Kidney glomerular epithelial cell (primary cell): ENCODE results near the gene MAP2K7.

Source experiments
- DNase-seq: peaks from one replicate; lab custom pipeline; 2025; lab: John Stamatoyannopoulos, UW

The MAP2K7 gene

DNA sequence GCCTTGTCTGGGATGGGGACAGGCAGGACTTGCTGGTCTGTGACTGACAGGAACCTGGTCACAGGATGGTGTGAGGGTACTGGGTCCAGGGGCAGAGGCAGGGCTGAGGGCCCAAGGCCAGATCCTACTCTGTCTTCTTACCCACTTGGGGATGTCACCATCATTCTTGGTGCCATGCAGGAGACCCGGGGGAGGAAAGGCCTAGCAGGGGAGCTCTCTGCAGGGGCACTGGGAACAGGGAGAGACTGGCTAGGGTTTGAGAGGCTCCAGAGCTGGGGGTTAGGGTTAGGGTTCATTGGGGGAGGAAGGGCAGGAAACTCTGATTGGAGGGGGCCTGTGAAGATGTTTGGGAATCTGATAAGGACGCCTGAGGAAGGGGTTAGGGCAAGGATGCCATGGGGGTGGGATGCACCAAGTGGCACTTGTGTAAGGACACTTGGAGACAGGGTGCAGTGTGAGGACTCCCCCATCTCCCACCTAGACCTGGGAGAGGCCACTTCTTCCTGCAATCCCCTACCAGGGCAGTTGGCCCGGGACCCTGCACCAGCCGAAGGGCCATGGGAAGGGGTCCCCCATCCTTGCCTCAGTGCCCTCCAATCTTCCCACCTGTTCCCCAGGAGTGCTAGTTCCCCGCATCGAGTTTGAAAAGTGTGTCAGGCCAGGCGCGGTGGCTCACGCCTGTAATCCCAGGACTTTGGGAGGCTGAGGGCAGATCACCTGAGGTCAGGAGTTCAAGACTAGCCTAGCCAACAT is 36.4 kb upstream of the MAP2K7 start:
- DNase-seq, result no peak

DNA sequence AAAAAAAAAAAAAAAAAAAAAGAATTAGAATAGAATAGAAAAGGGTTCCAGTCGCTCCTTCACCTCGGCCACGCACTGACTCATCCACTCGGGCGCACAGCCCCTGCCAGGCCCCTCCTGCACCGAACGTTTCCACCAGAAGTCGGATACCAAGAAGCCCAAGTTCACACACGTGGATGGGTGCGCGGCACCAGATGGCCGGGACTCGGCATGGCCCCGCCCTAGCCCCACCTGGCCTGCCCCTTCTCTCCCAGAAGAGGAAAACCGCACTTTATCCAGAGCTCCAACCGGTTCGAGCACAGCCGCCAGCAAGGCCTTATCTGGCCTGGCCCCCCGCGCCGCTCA is 35.4 kb upstream of the MAP2K7 start:
- DNase-seq, result no peak

DNA sequence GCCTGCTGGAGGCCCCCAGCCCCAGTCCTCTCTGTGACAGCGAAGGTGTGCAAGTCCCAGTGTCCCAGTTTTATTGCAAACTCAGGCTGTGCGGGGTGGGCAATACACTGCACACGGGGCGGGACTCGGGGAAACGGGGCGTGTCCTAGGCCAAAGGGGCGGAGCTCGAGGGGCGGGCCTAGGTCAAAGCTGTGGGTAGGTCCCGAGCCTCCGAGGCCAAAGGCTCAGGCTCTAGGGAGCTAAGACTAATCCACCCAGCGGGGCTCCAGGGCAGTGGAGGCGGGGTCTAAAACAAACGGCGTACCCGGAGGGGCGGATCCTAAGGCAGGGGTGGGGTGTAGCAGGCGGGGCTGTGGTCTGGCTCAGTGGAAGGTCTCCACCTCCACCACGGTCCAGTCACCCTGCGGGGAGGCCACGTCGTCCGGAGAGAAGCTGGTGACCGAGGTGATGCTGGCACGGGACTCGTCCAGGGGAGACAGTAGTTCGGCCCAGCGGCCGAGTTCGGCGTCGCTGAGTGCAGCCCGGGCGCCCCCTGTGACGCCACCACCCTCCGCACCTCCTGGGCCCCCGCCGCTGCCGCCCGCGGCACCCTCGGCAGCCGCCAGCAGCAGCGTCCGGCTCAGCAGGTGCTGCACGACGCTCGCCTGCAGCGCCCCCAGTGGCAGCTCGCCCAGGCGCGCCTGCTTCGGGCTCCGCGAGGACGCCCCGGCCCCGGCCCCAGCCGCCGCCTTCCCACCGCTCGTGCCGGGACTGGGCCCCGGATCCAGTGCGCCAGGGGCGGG is 34.8 kb upstream of the MAP2K7 start:
- DNase-seq, result peak; percentile 34

DNA sequence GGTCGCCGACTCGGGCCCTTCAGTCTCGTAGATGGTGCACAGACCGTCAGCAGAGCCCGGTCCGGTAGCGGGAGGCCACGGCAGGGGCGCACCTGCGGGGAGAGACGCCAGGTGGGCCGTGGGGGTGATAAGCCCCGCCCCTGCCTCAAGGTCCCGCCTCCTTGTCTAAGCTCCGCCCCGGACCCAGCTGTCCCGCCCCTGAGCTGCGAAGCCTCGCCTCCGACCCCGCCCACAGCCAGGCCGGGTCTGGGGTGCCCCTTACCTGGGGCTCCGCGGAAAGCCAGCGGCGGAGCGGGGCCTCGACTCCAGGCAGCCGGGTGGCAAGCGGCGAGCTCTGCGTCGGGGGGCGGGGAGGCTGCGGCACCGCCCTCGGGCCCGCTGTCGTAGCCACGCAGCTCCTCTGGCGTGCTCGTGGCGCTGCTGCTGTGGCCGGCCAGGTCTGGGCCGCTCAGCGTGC is 34.2 kb upstream of the MAP2K7 start:
- no peak for DNase-seq

DNA sequence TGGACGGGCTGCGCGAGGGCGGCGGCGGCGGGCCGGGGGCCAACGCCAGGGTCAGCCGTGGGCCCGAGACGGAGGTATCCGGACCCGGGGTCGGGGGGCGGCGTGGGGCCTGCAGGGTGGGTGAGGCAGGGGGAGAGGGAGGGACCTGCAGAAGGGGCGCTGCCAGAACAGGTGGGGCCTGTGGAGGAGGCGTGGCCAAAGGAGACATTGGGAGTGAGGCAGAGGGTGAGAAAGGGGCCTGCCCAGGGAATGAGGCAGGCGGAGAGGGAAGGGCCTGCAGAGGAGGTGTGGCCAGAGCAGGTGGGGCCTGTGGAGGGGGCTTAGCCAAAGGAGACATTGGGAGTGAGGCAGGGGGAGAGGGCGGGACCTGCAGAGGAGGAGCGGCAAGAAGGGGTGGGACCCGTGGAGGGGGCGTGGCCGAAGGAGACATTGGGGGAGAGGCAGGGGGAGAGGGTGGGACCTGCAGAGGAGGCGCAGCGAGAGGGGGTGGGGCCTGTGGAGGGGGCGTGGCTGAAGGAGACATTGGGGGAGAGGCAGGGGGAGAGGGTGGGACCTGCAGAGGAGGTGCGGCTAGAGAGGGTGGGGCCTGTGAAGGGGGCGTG is 33.7 kb upstream of the MAP2K7 start:
- DNase-seq, result no peak

DNA sequence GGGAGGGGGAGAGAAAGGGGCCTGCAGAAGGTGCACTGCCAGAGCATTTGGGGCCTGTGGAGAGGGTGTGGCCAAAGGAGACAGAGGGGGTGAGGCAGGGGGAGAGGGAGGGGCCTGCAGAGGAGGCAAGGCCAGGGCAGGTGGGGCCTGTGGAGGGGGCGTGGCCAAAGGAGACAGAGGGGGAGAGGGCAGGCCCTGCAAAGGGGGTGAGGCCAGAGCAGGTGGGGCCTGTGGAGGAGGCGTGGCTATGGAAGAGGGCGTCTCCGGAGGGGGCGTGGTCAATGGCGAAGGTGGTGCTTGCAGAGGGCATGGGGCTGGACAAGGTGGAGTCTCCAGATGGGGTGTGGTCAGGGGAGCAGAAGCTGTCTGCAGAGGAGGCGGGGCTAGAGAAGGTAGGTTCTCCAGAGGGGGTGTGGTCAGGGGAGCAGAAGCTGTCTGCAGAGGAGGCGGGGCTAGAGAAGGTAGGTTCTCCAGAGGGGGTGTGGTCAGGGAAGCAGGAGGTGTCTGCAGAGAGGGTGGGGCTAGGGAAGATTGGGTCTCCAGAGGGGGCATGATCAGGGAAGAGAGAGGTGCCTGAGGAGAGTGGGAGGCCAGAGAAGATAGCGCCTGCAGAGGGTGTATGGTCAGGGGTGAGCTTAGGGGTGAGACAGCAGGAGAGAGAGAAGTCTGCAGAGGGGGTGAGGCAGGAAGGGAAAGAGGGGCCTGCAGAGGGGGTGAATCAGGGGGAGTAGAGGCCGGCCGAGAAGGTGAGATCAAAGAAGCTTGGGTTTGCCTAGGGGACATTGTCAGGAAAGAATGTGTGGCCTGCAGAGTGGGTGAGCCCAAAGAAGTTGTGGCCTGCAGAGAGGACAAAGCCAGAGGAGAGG is 32.9 kb upstream of the MAP2K7 start:
- DNase-seq, result no peak

DNA sequence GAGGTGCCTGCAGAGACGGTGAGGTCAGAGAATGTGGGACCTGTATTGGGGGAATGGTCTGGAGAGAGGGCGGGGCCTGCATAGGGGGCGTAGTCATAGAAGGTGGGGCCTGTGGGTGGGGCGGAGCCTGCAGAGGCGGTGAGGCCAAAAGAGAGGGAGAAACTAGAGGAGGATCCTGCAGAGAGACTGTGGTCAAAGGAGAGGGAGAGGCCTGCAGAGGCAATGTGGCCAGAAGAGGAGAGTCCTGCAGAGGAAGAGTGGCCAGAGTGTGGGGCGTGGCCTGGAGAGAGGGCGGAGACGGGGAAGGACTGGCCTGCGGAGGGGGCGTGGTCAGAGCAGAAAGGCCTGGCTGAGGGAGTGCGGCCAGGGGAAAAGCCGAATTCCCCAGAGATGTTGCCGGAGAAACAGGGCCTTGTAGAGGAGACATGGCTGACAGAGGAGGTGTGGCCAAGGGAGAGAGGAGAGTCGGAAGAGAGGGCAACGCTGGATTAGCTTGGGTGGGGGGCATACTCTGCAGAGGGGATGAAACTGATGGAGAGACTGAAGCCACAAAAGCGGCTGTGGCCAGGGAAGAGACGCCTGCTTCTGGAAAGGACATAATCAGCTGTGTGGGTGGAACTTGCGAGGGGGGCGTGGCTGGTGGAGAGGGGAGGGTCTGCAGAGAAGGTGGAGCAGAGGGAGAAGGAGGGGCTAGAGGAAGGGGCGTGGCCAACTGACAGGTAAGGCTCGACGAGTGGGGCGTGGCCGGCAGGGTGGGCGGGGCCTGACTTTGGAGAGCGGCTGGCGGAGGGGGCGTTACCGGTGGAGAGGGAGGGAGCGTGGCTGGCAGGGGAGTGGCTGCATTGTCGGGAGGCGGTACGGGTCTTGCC is 32.0 kb upstream of the MAP2K7 start:
- peak; percentile 69 for DNase-seq

DNA sequence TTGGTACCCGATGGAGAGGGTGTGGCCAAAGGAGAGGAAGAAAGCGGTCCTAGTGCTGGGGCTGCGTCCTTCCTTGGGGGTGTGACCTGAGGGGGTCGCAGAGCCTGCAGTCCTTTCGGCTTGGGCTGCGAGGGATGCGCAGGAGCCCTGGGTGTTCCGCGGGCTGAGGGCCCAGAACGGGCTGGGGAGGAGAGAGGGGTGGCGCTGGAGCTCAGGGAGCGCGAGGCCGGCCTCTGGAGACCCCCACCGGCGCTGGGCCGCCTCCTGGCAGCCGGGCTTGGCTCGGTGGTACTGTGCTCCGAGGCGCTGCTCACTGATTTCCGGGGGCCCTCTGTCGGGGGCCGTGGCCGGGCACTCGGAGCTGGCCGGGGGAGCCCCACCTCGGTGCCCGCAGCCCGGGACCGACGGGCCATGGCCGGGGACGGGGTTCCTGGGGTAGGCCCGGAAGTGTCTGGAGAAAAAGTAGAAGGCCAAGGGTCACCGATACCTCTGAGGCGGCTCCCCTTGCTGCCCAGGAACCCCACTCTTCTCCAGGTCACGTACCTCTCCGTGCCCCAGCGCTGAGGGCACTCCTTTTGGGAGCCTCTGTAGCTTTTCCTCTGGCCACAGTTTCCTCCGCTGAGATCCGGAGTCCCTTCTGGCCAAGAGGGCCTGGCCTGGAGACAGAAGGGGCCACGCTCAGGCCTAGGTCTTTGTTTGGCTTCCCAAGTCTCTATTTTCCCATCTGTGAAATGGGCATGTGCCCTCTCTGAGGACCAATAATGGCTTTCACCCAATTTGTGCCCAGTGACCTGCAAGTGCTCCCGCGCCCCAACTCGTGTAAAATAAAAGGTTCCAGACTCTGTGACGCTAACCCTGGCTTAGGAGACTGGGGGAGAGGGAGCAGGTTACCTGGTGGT is 31.1 kb upstream of the MAP2K7 start:
- no peak for DNase-seq

DNA sequence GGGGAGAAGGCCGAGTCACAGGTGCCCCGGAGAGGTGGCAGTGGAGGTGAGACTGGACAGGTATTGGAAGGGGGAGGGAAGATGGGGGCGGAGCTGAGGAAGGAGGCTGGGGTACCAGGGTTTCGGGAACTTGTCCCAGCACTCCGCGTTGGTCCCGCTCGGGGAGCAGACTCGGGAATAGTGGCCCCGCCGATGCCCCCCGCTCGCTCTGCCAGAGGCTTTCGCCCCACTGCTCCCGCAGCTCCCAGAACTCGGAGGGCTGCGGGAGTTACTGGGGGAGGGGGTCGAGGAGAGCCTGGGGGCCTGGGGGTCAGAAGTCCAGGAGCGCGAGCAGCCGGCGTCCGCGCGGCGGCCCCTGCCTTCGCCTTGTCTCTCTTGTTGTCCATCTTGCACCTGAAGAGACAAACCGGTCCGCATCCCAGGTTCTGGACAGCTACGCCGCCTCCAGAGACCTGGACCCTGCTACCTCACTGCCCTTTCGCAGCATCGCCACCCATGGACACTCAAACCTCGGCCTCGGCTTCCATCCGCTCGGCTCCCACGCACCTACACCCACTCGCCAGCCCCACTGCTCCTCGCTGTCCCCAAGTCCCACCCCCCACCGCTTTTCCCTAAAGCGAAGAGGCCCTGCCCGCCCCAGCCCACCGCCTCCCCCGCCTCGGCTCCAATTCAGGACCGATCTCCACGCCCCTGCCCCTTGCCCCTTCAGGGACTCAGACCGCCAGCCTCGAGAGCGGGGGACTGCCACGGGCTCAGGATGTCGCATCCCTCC is 30.2 kb upstream of the MAP2K7 start:
- no peak for DNase-seq

DNA sequence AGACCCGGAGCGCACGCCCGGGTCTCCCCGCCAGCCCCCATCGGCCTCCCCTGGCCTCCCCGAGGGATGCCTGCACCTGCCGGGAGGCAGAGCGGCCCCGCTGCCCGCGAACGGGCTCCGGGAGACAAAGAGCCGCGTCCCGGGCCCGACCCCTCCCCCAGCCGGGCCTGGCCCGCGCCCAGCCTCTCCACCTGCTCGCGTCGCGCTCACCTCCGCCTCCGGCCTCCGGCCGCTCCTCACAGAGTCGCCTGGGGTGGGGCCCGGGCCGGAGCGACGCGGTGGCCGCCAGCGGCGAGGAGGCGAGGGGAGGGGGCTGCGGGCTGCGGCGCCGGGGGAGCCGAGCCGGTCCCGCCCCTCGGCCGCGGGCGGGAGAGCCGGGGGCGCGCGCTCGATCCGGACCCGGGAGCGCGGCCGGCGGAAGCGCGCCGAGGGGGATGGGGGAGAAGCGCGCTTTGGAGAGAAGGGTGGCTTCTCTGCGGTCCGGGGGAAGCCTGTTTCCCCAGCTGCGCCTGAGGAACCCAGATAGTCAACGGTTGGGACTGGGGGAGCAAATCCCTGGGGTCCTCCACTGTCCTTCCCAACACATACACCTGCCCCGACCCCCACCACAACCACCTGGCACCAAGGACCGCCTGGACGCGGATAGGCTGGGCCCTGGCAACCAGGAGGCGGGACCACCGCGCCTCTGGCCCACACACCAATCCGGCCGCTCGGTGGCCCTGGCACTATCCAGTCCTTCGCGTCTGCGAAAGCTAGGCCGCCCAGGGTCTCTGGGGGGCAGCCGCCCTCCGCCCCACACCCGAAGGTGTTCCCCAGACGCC is 29.4 kb upstream of the MAP2K7 start, which contains the start of gene PRR36:
PRR36 (minus strand) TSS at position 315 of the 821 bp plus-strand sequence. CDS start 701 bp downstream, outside the sequence.
- DNase-seq, result peak; percentile 29

DNA sequence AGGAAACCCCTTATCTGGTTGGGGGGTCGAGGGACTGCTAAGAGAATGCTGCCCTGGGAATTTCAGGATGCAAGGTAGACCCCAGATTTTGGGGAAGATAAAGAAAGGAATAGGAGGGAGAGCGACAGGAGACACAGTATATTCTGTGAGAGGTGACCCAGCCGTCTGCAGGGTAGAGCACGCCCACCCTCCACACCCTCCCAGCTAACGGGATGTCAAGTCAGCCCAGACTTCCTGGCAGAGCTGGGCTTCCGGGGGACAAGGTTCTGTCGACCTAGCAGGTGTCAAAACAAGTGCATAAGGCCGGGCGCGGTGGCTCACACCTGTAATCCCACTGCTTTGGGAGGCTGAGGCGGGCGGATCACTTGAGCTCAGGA is 28.8 kb upstream of the MAP2K7 start:
- DNase-seq, result no peak

DNA sequence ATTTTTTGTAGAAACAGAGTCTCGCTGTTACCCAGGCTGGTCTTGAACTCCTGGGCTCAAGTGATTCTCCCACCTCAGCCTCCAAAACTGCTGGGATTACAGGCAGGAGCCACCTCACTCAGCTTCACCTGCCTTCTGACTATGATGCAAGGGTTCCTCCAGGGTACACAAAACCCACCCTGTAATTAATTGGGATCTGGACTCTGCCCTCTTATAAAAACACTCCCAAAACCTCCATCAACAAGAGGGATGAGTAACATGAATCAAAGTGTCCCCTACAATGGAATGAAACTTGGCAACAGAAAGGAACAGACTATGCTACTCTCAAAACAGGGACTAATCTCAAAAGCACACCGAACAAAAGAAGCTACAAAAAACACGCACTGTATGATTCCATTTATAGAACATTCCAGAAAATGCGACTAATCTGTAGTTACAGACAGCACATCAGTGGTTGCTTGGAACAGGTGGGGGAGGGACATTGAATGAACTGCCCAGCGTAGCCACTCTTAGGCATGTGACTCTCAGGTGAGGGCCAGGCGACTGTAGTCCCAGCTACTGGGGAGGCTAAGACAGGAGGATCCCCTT is 26.3 kb upstream of the MAP2K7 start:
- no peak for DNase-seq

DNA sequence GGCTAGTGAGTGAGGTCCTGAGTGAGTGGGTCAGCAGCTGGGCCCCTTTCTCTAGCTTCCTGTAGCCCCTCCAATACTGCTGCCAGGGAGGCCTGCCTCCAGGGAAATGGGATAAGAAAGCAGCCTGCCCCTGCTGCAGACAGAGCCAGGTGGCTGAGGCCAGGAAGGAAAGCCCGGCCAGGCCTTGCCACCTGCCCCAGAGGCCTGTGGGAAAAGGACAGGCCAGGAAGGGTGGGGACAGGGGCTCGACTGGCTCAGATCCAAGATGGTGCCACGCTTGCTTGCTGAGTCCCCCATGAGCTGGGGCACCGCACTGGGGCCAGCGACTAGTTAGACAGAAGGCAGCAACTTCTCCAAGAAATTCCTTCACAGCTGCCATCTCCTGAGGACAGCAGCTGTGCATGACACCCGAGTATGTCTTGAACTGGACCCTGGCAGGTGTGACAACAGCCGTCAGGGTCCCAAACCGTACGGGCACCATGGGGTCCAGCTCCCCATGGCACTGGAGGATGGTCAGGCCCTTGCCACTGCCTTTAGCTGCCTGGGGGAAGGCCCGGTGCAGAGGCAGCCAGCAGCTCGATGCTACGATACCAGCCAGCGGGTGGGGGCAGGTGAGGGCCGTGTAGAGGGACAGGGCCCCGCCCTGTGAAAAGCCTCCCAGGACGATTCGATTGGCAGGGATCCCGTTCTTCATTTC is 24.4 kb upstream of the MAP2K7 start:
- DNase-seq, result no peak

DNA sequence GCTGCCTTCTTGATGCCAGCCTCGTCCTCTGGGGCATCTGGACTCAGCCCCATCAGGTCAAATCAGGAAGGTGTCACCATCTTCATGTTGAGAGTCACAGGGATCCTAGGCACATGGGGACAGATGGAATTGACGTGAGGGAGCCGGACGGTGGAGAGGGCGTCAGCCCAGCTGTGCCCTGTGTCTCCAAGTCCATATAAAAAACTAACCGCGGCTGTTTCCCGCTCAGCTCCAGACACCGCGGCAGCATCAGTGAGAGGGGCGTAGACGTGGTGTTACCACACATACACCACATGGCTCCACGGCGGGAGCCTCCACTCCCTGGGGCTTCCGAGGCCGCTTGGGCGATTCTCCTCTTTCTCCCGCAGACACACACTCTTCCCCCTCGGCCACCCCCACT is 23.8 kb upstream of the MAP2K7 start:
- no peak for DNase-seq

DNA sequence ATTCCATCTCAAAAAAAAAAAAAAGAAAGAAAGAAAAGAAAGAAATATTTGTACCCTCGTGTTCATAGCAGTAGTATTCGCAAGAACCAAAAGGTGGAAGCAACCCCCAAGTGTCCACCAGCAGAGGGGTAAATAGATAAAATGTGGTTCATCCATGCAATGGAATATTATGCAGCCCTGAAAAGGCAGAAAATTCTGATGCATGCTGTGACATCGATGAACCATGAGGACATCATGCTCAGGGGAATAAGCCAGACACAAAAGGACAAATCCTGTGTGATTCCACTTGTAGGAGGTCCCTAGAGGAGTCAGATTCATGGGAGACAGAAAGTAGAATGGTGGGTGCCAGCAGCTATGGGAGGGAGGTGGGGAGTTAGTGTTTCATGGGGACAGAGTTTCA is 21.8 kb upstream of the MAP2K7 start:
- no peak for DNase-seq

DNA sequence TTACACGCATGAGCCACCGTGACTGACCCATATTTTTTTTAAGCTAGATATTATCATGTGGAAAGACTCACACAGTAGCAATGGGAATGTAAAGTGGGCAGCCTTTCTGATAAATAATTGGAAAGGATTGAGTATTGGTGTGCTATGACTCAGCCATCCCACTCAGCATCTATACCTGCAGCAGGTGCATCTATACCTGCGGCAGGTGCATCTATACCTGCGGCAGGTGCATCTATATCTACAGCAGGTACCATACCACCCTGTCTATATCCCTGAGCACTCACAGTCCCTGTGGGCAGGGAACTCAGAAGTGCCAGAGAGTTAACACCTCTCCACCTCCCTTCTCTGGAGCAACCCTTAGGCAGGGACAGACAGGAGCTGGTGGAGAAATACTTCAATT is 20.6 kb upstream of the MAP2K7 start:
- DNase-seq, result no peak

DNA sequence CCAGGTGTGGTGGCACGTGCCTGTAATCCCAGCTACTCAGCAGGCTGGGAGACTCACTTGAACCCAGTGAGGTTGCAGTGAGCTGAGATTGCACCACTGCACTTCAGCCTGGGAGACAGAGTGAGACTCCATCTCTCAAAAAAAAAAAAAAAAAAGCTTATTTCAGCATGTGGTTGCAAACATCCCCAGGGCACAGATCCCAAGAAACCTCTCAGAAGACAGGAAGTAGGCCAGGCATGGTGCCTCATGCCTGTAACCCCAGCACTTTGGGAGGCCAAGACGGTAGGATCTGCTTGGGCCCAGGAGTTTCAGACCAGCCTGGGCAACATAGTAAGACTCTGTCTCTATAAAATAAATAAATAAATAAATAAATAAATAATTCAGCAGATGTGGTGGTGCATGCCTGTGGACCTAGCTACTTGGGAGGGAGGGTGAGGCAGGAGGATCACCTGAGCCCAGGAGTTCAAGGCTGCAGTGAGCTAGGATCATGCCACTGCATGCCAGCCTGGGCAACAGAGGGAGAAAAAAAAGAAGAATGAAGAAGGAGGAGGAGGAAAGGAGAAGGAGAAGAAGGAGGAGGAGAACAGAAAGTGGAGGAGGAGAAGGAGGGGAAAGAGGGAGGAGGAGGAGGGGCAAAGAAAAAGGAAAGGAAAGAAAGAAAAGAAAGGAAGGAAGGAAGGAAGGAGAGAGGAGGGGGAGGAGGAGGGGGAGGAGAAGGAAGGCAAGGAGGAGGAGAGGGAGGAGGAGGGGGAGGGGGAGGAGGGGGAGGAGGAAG is 19.7 kb upstream of the MAP2K7 start:
- no peak for DNase-seq
